Measurements from ENCODE around the gene DOCK4.

DOCK4 gene

GRCh38 chr7:112159351-112159750 lies 46.8 kb downstream of the DOCK4 start:
- no peaks in the 10 kb centered on the region for H3K27me3 ChIP-seq (ENCODE audit: insufficient read depth, insufficient read length)
- peaks cover 2% of the 10 kb centered on the region for H3K4me1 ChIP-seq (ENCODE audit: insufficient read depth, insufficient read length)
- H3K9me3 ChIP-seq (ENCODE audit: insufficient read depth, low read length) = no peaks in the 10 kb centered on the region
- TF ChIP-seq YY1 (IDR thresholded peaks at IDR 0.05; ENCODE audit: insufficient read depth, insufficient read length) (no peak), ZNF274 (IDR thresholded peaks at IDR 0.05; ENCODE audit: low read depth, low read length) (no peak), SUZ12 (IDR thresholded peaks at IDR 0.05; ENCODE audit: extremely low read depth, insufficient read depth, insufficient read length) (no peak)
- no peak overlapping the region for H3K4me3 ChIP-seq (ENCODE audit: insufficient read length, low read depth)
- no peak overlapping the region for H3K9ac ChIP-seq (ENCODE audit: insufficient read length, low read depth)
- no peak for DNase-seq (ENCODE audit: low read depth, low spot score)
- H3K36me3 ChIP-seq (ENCODE audit: insufficient read depth, insufficient read length, low read length) = no peaks in the 10 kb centered on the region

- Histone ChIP-seq H3K9ac (ENCODE audit: insufficient read length, low read depth) (no peak overlapping the region), H3K4me1 (ENCODE audit: insufficient read depth, insufficient read length) (peaks cover 2% of the 10 kb centered on the region), H3K9me3 (ENCODE audit: insufficient read depth, low read length) (no peaks in the 10 kb centered on the region), H3K27me3 (ENCODE audit: insufficient read depth, insufficient read length) (no peaks in the 10 kb centered on the region), H3K4me3 (ENCODE audit: insufficient read length, low read depth) (no peak overlapping the region), H3K36me3 (ENCODE audit: insufficient read depth, insufficient read length, low read length) (no peaks in the 10 kb centered on the region)
- no peak for DNase-seq (ENCODE audit: low read depth, low spot score)
- TF ChIP-seq ZNF274 (IDR thresholded peaks at IDR 0.05; ENCODE audit: low read depth, low read length) (no peak), SUZ12 (IDR thresholded peaks at IDR 0.05; ENCODE audit: extremely low read depth, insufficient read depth, insufficient read length) (no peak), YY1 (IDR thresholded peaks at IDR 0.05; ENCODE audit: insufficient read depth, insufficient read length) (no peak)
Observed at GRCh38 chr7:112157072-112157471, 49.1 kb downstream of the DOCK4 start.

- DNase-seq (ENCODE audit: low read depth, low spot score) = no peak
- Histone ChIP-seq H3K4me3 (ENCODE audit: insufficient read length, low read depth) (no peak overlapping the region), H3K9ac (ENCODE audit: insufficient read length, low read depth) (no peak overlapping the region), H3K36me3 (ENCODE audit: insufficient read depth, insufficient read length, low read length) (no peaks in the 10 kb centered on the region), H3K27me3 (ENCODE audit: insufficient read depth, insufficient read length) (no peaks in the 10 kb centered on the region), H3K9me3 (ENCODE audit: insufficient read depth, low read length) (no peaks in the 10 kb centered on the region), H3K4me1 (ENCODE audit: insufficient read depth, insufficient read length) (peaks cover 2% of the 10 kb centered on the region)
- no peak for TF ChIP-seq YY1 (IDR thresholded peaks at IDR 0.05; ENCODE audit: insufficient read depth, insufficient read length)
- TF ChIP-seq SUZ12 (IDR thresholded peaks at IDR 0.05; ENCODE audit: extremely low read depth, insufficient read depth, insufficient read length) = no peak
- TF ChIP-seq ZNF274 (IDR thresholded peaks at IDR 0.05; ENCODE audit: low read depth, low read length) = no peak
Observed at GRCh38 chr7:112156412-112156811, 49.8 kb downstream of the DOCK4 start.

GRCh38 chr7:112154690-112155089 lies 51.5 kb downstream of the DOCK4 start:
- Histone ChIP-seq H3K4me3 (ENCODE audit: insufficient read length, low read depth) (no peak overlapping the region), H3K9me3 (ENCODE audit: insufficient read depth, low read length) (no peaks in the 10 kb centered on the region), H3K27me3 (ENCODE audit: insufficient read depth, insufficient read length) (no peaks in the 10 kb centered on the region), H3K36me3 (ENCODE audit: insufficient read depth, insufficient read length, low read length) (no peaks in the 10 kb centered on the region), H3K4me1 (ENCODE audit: insufficient read depth, insufficient read length) (peaks cover 2% of the 10 kb centered on the region), H3K9ac (ENCODE audit: insufficient read length, low read depth) (no peak overlapping the region)
- DNase-seq (ENCODE audit: low read depth, low spot score) = no peak
- TF ChIP-seq YY1 (IDR thresholded peaks at IDR 0.05; ENCODE audit: insufficient read depth, insufficient read length) = no peak
- TF ChIP-seq ZNF274 (IDR thresholded peaks at IDR 0.05; ENCODE audit: low read depth, low read length) = no peak
- TF ChIP-seq SUZ12 (IDR thresholded peaks at IDR 0.05; ENCODE audit: extremely low read depth, insufficient read depth, insufficient read length) = no peak

GRCh38 chr7:112152186-112152585 lies 54.0 kb downstream of the DOCK4 start:
- no peaks in the 10 kb centered on the region for H3K9me3 ChIP-seq (ENCODE audit: insufficient read depth, low read length)
- no peak overlapping the region for H3K9ac ChIP-seq (ENCODE audit: insufficient read length, low read depth)
- H3K36me3 ChIP-seq (ENCODE audit: insufficient read depth, insufficient read length, low read length) = no peaks in the 10 kb centered on the region
- H3K4me1 ChIP-seq (ENCODE audit: insufficient read depth, insufficient read length) = no peaks in the 10 kb centered on the region
- H3K4me3 ChIP-seq (ENCODE audit: insufficient read length, low read depth) = no peak overlapping the region
- TF ChIP-seq ZNF274 (IDR thresholded peaks at IDR 0.05; ENCODE audit: low read depth, low read length) (no peak), YY1 (IDR thresholded peaks at IDR 0.05; ENCODE audit: insufficient read depth, insufficient read length) (no peak), SUZ12 (IDR thresholded peaks at IDR 0.05; ENCODE audit: extremely low read depth, insufficient read depth, insufficient read length) (no peak)
- no peak for DNase-seq (ENCODE audit: low read depth, low spot score)
- H3K27me3 ChIP-seq (ENCODE audit: insufficient read depth, insufficient read length) = no peaks in the 10 kb centered on the region

- Histone ChIP-seq H3K27me3 (ENCODE audit: insufficient read depth, insufficient read length) (no peaks in the 10 kb centered on the region), H3K4me1 (ENCODE audit: insufficient read depth, insufficient read length) (no peaks in the 10 kb centered on the region), H3K9ac (ENCODE audit: insufficient read length, low read depth) (no peak overlapping the region), H3K4me3 (ENCODE audit: insufficient read length, low read depth) (no peak overlapping the region), H3K9me3 (ENCODE audit: insufficient read depth, low read length) (no peaks in the 10 kb centered on the region), H3K36me3 (ENCODE audit: insufficient read depth, insufficient read length, low read length) (no peaks in the 10 kb centered on the region)
- TF ChIP-seq YY1 (IDR thresholded peaks at IDR 0.05; ENCODE audit: insufficient read depth, insufficient read length) = no peak
- no peak for TF ChIP-seq ZNF274 (IDR thresholded peaks at IDR 0.05; ENCODE audit: low read depth, low read length)
- no peak for TF ChIP-seq SUZ12 (IDR thresholded peaks at IDR 0.05; ENCODE audit: extremely low read depth, insufficient read depth, insufficient read length)
- DNase-seq (ENCODE audit: low read depth, low spot score) = no peak
Observed at GRCh38 chr7:112150823-112151641, 55.2 kb downstream of the DOCK4 start.

- Histone ChIP-seq H3K4me3 (ENCODE audit: insufficient read length, low read depth) (no peak overlapping the region), H3K9me3 (ENCODE audit: insufficient read depth, low read length) (no peaks in the 10 kb centered on the region), H3K27me3 (ENCODE audit: insufficient read depth, insufficient read length) (no peaks in the 10 kb centered on the region), H3K4me1 (ENCODE audit: insufficient read depth, insufficient read length) (no peaks in the 10 kb centered on the region), H3K36me3 (ENCODE audit: insufficient read depth, insufficient read length, low read length) (no peaks in the 10 kb centered on the region), H3K9ac (ENCODE audit: insufficient read length, low read depth) (no peak overlapping the region)
- DNase-seq (ENCODE audit: low read depth, low spot score) = no peak
- no peak for TF ChIP-seq ZNF274 (IDR thresholded peaks at IDR 0.05; ENCODE audit: low read depth, low read length)
- no peak for TF ChIP-seq YY1 (IDR thresholded peaks at IDR 0.05; ENCODE audit: insufficient read depth, insufficient read length)
- no peak for TF ChIP-seq SUZ12 (IDR thresholded peaks at IDR 0.05; ENCODE audit: extremely low read depth, insufficient read depth, insufficient read length)
Observed at GRCh38 chr7:112149734-112150133, 56.5 kb downstream of the DOCK4 start.

All from NT2/D1 (cell line).